Activated CD8-positive, alpha-beta memory T cell treated with anti-CD3 and anti-CD28 coated beads for 48 hours (primary cell): ENCODE measurements around the gene LEFTY2.
"Not testable (repeated sequence)": the region's sequence is repeated elsewhere in the genome, so short reads cannot be mapped to it uniquely, and the experiment has no call there.

Experiments
- DNase-seq, 3 experiments: peaks; one replicate each; pipeline ENCODE4 v3.0.0-alpha.2; 2020; ENCODE audit warnings: low read depth in 2 of 3, low spot score in 2 of 3

Gene LEFTY2

GRCh38 chr1:225954753-225955152 is 13.7 kb upstream of the LEFTY2 start:
- DNase-seq, result no peak

GRCh38 chr1:225953315-225953714 is 12.3 kb upstream of the LEFTY2 start:
- no peak for DNase-seq

GRCh38 chr1:225950905-225951497 is 10.0 kb upstream of the LEFTY2 start:
- no peak for DNase-seq

GRCh38 chr1:225949041-225949440 is 8.0 kb upstream of the LEFTY2 start:
- DNase-seq, result no peak

DNA sequence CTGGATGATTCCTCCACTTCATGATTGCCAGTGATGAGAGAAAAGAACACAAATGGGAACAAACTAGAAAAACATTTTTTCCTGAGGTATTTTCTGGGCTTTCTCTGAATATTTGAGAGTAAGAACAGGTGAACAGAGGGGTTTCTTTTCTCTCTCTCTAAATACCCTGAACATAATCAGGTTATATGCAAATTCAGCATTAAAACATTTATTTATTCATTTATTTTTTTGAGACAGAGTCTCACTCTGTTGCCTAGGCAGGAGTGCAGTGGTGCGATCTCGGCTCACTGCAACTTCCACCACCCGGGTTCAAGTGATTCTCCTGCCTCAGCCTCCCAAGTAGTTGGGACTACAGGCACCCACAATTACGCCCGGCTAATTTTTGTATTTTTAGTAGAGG is 5.8 kb upstream of the LEFTY2 start:
- DNase-seq, result no peak

- DNase-seq, result no peak
Measured at GRCh38 chr1:225946082-225946620, 5.1 kb upstream of the LEFTY2 start.

- no peak for DNase-seq
Measured at GRCh38 chr1:225945564-225945963, 4.5 kb upstream of the LEFTY2 start.

- DNase-seq, result no peak
Measured at GRCh38 chr1:225944951-225945350, 3.9 kb upstream of the LEFTY2 start.

DNA sequence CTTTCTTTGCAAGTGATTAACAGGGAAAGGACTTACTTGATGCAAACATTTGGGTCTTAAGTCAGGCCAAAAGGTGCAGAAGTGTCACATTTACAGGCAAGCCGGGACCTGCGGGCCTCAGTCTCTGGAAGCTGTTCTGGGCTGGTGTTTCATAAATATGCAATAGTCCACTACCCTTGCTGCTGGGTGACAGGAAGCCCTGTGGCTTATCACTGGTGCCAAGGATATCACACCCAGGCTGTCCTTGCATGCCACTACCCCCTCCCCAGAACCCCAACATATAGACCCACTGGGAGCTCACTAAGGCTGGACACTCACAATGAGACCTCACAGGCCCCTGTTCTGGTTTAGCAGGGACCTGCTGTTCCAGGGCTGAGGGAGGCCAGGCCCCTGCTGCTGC is 3.4 kb upstream of the LEFTY2 start:
- no peak for DNase-seq

DNA sequence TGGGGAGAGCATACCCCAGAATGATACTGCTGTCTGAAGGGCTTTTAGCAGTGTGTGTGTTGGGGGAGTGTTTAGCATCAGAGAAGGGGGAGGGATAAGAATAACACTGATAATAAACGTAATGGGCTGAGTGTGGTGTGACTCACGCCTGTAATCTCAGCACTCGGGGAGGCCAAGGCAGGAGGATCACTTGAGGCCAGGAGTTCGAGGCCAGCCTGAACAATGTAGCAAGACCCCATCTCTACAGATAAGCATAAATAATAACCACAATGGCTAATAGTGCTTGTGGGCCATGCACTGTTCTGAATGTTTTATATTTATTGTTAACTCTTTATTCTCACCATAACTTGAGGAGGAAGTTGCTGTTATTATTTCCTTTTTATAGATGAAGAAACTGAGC is 2.6 kb upstream of the LEFTY2 start:
- no peak for DNase-seq

DNA sequence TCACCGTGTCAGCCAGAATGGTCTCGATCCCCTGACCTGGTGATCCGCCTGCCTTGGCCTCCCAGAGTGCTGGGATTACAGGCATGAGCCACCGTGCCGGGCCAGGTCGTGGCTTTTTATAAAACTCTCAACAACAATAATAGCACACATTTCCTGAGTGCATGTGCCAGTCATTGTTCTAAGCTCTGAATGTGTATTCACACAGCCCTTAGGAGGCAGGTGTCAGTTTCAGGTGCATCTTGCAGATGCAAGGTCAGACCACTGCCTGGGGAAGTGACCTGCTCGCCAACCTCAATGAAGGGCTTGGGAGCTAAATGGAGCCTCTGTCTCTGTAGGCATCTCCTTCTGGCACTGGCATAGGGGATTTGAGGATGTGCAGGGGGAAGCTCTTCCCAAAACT is 1.6 kb upstream of the LEFTY2 start:
- no peak for DNase-seq

DNA sequence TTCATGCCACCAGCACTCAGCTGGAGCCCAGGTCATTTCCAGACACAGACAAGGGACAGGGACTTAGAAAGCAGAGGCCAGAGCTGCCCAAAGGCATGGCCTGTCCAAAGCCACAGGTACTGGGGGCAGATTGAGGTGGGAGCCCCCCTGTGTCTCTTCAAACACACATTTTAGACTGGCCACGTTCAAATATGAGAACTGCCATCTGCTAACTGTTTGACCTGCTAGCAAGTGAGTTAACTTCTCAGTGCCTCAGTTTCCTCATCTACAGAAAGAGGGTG is 862 bp upstream of the LEFTY2 start:
- no peak for DNase-seq

GRCh38 chr1:225940385-225941151 is 452 bp downstream of the LEFTY2 start:
- DNase-seq, result no peak

- DNase-seq, result not testable (repeated sequence)
Measured at GRCh38 chr1:225939939-225940310, 1.1 kb downstream of the LEFTY2 start.

DNA sequence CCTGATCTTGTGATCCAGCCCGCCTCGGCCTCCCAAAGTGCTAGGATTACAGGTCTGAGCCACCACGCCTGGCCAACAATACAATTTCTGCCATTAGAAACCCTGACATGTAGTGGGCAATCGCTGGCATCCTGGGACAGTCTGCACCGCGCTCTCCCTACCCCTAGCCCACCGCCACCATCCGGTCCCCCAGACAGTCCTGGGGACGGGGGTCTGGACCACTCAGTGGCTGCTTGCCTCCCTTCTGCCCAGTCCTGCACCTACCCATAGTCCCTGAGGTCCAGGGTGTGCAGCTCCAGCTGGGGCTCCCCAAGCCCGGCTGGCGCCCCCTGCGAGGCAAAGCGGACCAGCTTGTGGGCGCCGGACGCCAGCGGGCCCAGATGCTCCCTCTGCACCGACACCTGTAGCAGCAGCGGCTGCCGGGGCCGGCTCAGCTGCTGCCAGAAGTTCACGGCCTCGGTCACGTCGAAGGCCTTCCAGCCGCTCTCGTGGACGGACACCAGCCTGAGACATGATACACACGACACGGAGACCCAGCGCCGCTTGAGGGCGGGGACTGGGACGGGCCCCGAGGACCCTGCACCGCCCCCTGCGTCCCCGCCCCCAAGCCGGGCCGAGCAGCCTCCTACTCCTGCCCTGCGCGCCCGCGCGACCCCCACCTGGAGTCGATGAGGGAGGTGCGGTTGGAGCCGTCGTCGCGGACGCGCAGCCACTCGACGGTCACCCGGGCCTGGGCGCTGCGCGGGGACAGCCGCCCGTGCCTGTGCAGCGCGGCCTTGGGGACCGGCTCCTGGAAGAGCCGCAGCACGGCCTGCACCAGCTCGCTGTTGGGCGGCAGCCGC is 1.7 kb downstream of the LEFTY2 start:
- DNase-seq, result not testable (repeated sequence)

- DNase-seq, result no peak
Measured at GRCh38 chr1:225937048-225937968, 3.7 kb downstream of the LEFTY2 start.

- no peak for DNase-seq
Measured at GRCh38 chr1:225936523-225936922, 4.5 kb downstream of the LEFTY2 start.

GRCh38 chr1:225936086-225936485 is 4.9 kb downstream of the LEFTY2 start:
- DNase-seq, result not testable (repeated sequence)

DNA sequence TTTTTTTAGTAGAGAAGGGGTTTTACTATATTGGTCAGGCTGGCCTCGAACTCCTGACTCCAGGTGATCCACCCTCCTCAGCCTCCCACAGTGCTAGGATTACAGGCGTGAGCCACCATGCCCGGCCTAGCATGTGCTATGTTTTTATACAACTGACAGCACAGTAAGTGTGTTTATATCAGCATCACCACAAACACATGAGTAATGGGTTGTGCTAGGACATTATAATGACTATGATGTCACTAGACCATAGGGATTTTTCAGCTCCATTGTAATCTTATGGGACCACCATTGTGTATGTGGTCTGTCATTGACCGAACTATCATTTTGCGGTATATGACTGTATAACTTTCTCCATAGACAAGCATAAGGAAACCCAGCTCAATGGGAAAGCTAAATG is 6.3 kb downstream of the LEFTY2 start:
- DNase-seq, result no peak

GRCh38 chr1:225933072-225933471 is 7.9 kb downstream of the LEFTY2 start:
- DNase-seq, result no peak
